GM19324 (cell line): ENCODE measurements around the gene ANKS1A.

Source experiments
- ATAC-seq: cut with Tn5 transposase; IDR thresholded peaks from one replicate; pipeline ENCODE4 v1.9.1; 2021; ENCODE audit warnings: mild to moderate bottlenecking, moderate library complexity; ENCODE audit not compliant: unreplicated experiment, low FRiP score

ANKS1A gene

DNA sequence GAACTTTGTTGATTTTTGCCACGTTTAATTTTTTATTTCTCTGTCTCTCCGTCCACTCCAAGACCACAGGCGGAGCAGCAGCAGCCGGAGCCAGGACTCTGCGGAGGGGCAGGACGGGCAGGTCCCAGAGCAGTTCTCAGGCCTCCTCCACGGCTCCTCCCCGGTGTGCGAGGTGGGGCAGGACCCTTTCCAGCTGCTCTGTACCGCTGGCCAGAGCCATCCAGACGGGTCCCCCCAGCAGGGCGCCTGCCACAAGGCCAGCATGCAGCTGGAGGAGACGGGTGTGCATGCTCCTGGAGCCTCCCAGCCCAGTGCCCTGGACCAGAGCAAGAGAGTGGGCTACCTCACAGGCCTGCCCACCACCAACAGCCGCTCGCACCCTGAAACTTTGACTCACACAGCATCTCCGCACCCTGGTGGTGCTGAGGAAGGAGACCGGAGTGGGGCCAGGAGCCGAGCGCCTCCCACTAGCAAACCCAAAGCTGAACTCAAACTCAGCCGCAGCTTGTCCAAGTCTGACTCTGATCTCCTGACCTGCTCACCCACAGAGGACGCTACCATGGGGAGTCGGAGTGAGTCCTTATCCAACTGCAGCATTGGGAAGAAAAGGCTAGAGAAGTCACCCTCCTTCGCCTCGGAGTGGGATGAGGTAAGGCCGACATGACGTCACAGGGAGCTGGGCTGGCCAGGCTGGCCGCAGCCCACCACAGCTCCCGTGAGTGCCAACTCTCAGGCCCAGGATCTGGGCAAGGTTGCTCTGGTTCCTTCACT is 128.5 kb downstream of the ANKS1A start:
- no peak for ATAC-seq

DNA sequence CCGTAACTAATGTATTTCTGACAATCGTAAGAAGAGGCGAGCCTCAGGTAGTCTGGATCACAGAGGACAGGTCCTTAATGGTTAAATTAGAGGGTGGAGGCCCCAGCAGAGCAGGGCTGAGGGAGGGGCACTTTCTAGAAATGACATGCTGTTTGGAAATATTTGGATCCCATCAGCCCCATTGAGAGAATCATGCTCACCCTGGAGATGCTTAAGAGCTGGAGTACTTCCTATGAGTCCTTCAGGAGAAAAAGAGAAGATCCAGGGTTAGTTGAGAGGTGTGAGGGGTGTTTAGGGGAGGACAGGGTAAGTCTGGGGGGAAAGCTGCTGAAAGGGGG is 129.1 kb downstream of the ANKS1A start:
- ATAC-seq: no peak

DNA sequence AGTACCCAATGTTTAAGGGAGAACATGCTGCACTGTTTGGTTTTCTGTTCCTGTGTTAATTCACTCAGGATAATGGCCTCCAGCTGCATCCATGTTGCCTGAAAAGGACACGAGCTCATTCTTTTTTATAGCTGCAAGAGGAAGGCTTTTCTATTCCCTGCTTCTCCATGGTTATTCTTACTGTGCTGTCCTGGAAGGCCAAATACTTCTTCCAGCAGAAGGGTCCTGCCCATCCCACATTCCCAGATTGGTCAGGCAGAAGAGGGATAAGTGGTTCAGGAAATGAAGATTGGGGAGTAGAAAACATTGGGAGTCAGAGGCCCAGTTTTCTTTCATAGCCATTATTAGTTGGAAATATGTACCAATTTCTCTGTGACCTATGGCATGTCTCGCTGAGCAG is 129.7 kb downstream of the ANKS1A start:
- no peak for ATAC-seq

DNA sequence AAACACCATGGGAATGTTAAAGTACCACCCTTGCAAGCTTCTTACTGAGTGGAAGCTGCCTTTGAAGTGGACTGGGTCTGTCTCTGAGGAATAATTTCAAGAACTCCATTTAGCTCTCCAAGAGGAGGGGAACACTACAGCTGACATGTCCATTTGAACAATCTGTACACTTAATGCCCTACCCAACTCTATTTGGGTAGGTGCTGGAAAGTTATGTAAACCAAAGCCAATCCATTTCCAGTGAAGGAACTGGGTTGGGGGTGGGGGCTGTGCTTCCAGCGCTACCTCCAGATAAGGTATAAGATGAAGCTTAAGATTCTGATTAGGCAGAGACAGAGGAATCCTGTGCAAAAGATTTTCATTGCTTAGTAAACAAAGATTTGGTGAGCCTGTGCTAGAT is 130.1 kb downstream of the ANKS1A start:
- no peak for ATAC-seq

DNA sequence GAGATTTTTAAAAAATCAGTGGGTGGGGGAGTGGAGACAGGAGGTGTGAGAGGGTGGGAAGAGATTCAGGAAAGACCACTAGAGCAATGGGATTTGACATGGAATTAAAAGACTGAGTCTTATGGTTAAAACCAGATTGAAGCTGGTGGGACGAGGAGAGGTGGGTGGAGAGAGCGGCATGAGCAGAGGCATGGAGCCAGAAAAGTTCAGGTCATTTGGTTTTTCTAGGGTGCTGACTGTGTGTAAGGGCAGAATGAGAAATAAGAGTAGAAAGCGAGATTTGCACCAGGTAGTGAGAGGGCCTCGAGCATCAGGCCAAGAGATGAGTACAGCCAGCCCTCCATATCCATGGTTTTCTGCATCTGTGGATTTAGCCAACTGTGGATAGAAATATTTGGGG is 130.8 kb downstream of the ANKS1A start:
- no peak for ATAC-seq

DNA sequence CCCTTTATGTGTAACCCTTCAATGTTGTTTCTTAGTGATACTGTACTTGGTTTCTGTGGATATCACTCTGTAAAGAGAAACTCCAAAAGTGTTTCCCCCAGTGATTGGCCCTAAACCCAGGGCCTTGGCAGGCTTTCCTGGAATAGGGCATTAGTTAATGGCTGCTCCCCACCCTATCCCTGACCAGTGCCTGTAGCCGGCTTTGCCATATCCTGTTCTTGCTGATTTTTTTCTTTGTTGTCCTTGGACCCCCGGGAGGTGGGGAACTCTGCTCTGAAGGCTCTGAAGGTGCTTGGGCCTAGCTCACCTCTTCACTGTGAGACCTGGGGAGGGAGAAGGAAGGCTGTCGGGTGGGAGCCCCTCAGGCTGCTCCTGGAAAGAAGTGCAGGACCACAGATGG is 131.9 kb downstream of the ANKS1A start:
- no peak for ATAC-seq

DNA sequence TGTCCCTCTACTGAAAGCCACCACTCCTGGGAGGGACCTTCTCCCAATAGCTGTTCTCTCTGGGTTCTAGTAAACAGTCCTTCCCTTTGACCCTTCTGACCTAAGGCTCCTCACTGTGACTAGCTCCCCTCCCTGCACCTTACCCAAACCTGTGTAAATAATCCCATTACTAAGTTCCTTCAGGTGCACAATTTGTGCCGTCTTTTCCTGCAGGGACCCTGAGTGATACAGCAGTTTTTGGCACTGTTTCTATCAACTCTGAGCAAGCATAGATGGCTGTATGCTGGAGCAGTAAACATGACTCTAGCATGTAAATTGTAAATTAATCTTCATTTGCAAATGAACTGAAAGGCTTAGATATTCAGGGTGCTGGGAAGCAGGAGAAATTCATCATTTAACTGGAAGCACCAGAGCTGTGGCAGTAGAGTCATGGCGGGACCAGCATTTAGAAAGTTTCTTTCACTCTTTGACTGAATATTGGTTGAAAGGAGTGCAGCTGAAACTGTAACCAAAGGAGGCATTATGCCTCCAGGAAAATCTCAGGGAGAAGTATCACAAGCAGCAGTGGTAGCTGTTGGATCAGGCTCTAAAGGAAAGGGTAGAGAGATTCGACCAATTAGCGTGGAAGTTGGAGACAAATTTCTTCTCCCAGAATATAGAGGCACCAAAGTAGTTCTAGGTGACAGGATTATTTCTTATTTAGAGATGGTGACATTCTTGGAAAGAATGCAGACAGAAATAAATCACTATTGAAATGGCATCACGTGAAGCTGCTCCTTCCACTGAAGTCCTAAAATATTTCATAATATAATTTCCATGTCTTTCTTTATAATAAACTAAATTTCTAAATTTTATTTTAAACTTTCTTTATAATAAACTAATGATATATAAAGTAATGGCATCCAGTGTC is 134.3 kb downstream of the ANKS1A start:
- no peak for ATAC-seq

DNA sequence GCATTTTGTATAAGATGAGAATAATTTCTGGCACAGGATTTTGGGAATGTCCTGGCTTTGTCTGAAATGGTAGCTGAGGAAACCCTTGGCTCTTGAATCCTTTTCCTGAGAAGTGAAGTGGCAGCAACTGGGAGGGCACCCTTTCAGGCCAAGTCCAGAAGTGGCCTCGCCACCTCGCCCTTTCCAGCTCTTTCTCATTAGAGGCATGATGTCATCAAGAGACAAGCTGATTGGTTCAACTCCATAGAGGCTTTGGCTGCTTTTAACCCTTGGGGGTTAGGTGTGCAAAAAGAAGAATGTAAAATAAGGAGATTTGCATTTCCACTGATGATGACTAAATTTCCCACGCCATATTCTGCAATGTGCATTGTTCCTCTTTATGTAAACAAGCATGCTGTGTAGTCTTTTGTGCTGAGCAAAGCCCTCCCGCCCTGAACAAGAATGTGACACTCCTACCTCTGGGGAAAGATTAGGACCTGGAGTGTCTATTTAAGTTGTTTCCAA is 135.5 kb downstream of the ANKS1A start:
- ATAC-seq: no peak

DNA sequence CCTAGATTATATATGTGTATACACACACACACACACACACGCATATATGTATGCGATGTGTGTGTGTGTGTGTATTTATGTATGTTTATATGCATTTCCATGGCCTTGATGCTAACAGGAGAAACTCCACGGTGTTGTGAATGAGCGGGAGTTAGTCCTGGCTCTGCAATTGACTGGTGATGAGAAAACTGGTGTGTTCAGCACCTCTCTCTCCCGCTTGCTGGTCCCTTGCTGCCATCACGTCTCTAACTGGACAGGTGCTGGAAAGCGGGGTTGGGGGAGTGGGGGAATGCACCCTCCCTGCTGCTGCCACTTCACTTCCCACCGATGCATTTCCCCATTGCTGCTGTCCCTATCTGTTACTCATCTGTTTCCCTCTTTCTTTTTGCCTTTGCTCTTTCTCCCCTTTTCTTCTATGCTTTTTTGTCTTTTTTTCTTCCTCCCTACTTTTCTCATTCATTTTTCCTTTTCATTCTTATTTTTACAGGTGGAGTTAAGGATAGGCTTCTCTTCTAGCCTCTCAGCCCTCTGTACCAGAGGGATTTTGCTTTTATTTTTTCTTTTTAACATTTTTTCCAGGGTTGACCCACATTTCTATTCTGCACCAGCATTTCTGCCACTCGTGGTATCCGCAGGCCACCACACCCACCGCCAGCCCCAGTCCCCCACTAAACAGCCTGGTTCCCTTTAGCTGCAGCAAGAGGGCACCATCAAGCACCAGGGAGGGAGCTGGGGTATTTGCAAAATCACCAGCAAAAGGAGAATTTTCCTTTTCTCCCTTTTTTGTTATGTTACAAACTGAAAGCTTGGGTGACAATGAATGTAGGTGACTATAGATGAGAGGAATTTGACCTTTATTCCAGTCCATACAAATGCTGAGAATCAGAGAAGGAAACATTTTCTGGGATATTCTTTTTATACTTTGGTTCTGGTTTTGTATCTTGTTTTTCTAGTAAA is 136.5 kb downstream of the ANKS1A start:
- ATAC-seq: no peak

DNA sequence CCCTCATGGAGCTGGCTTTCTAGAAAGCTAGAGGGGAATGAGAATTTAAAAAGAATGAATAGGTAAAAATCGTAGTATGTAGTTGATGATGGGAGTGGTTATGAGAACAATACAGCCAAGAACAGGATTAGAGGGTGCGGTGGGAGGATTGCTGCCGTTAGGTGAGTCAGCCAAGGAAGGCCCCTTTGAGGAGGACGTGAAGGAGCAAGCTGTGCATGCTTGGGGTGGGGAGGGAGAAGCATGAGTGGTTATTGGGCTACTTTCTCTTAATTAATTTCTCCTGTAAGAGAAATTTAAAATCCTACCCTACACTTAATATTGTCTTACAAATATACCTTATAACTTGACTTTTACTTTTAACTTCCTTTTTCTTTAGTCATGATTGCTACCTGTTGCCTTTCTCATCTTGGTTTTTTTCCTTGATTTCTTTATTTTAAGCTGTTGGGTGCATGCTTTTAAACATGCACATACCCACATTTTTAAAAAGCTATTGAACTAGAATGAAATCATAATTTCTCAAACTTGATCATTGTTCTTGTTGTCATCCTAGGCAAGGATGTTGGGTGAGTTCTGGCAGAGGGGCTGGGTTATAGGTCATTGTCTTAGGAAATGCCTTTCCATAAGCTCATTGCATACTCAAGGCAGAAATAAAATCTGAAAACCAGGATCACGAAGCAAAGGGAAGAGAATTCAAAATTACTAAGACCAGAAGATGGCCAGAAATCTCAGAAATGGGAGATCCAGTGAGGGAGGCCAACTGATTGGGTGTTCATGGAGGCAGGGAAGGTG is 137.6 kb downstream of the ANKS1A start:
- ATAC-seq: no peak

DNA sequence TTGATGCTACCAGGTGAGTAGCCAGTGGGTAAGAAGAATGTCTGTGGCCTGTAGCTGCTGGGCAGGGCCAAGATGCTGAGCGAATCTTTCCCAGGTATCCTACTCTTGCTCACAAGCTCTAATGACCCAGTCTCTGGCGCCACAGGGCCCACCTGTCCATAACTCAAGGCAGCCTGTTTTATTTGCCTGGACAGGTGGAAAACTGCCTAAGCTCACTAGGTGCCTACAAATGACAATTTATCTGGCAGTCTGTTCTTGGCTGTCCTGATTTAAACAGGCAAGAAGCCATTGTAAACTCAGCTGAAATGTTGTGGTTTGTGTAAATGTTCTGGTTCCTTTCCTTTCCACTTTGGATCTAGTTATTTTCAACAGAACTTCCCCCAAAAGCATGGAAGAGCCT is 138.8 kb downstream of the ANKS1A start:
- ATAC-seq: no peak

DNA sequence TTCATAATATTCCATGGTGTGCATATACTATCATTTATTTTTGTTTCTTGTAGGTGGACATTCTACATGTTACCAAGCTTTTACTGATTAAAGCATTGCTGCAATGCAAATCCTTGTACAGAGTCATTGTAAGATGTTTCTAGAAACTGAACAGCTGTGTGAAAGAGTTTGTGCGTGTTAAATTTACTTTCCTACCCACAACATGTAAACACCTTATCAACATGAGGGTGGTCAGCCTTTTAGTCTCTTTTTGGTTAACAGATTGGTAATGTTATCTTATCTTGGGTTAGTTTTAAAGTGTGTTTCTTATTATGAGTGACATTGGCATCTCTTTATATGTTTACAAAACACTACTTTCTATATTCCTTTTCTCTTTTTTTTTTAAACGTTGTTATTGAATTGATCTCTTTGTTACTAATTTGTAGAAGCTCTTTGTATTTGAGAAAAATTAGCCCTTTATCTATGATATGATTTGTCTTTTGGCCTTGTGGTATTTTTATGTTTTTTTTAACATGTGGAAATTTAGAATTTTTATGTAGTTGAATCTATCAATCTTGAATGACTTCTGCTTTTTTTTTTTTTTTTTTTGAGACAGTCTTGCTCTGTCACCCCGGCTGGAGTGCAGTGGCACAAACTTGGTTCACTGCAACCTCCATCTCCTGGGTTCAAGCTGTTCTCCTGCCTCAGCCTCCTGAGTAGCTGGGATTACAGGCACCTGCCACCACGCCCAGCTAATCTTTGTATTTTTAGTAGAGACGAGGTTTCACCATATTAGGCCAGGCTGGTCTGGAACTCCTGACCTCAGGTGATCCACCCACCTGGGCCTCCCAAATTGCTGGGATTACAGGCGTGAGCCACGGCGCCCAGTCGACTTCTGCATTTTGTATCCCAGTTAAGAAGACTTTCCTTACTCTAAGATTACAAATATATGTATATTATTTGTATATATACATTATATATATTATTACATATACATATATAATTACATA is 140.0 kb downstream of the ANKS1A start:
- no peak for ATAC-seq

DNA sequence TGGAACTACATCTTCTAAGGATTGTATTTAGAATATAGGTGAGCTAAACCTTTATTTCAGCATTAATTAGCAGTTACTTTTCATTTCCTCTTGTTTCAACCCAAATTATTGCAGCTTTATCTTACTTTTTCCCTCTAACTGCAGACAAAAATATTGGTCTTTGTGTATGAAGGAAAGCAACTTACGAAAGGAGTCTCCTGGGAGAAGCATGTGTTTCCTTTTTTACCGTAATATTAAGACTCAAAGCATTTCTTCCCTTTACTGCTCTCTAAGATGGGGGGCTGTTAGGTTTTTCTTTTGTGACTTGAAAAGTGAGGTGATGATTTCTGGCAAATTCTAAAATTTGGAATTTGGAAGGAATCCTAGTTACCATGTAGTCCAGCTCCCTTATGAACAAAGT is 141.0 kb downstream of the ANKS1A start:
- ATAC-seq: no peak

DNA sequence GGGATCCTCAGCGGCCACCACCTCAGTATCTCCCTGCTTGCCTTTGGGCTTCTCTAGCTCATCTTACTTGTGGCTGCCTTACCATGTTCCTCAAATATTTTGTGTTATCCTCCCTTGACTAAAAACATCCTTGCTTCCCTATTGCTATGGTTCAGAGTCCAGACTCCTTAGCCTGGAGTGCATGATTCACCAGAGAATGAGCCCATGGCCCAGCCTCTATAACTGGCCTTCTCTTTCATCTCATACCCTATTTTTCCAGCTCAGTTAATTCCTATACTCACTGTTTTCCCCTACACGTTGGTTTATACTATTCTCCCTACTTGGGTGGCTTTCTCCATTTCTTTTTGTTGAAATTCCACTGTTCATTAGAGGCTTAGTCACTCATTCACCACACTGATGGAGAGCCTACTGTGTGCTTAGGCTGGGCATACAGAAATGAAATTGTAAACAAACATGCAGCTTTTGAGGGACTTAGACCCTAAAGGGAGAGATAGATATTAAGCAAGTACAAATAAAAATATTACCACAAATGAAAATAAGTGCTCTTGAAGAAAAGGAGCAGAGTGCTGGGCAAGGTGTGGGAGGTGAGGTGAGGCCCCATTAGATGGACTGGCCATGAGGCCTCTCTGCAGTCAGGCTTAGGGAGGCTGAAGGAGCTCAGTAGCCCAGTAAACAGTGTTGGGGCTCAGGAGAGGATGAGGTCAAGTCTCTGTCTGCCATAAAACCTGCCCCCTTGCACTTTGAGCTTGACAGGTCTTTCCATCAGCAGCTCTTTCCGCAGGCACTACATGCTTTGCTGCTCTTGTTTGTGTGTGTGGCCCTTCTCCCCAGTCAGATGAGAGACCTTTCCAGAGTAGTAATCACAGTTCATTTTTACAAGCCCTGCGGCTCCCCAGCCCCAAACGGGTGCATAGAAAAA is 142.8 kb downstream of the ANKS1A start:
- ATAC-seq: no peak

DNA sequence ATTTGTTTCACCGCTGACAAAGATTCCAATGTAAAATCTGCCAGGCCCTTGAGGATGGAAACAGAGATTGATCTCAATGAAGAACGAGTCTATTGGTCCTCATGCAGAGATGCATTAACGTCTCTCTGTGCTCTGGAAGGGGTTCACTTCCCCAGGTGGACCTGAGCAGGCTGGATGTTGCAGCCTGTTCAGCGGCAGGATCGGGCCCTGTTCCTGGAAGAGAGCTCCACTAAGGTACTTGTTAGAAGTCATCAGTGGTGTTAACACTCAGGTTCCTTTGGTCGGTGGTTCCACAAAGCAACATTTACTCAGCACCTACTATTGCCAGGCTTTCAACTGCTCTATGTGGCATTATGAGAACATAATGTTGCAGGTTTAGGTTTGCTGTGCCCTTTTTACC is 144.6 kb downstream of the ANKS1A start:
- ATAC-seq: no peak

DNA sequence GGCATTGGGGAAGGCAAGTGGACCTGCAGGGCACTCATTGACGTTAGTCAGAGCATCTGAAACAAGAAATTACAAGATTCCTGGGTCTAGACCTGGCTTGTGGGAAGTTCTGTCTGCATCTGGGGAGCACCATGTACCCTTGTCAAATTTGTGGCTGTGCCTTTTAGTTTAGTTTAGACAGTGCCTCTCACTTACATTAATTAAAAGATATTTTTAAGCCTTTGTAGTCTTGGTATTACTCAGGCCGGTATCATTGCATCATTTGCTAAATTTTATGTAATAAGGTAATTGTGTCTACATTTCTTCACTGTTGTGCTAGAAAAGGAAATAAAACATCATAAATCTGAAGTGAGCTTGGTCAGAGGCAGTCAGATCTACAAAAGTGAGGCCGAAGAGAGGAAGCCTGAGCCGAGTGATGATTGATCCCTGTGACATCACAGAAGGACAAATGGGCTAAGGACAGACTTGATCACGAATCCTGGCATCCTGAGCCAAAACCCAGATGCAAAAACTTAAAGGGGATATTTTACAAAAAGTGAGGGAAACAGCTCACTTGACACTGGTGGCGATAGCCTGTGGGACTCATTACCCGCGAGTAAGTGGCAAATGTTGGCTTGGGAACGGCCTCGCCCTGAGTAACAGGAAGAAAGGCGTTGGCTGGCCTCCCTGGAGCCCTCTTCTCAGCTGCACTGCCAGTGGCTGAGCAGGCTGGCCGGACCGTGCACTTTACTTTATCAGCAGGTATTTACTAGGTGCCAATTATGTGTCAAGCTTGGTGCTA is 145.5 kb downstream of the ANKS1A start:
- no peak for ATAC-seq

DNA sequence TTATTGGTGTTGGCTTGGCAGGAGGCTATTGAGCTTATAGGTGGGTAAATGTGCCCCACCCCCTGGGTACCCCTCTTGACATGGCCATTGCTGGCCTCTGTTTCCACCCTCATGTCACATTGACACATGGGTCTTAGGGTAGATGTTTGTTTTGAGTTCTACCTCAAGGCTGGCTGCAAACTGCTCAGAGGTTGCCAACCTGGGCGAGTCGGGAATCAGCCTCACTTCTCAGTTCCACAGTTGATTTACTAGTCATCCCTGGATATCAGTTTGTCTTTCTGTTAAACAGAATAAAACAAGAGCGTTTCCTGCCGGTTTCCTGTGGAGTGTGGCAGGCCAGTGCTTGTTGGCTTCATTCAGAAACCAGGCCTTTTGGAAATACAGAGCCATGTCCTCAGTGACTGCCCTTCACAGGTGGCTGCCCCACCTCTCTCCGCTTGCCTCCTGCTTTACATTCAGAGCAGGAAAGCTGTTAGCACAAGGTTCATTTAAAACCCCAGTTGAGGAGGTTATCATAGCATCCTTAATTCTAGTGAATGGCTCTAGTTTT is 146.5 kb downstream of the ANKS1A start:
- ATAC-seq: no peak
